ENCODE results near the gene ELF4.

- no peak for TF ChIP-seq CTCF (IDR thresholded peaks at IDR 0.05)
- TF ChIP-seq POLR2A (IDR thresholded peaks at IDR 0.05) = no peak
Observed at GRCh38 chrX:130110379-130111219, at the start of gene ELF4.

All from testis (tissue), 2 donors.